Lower leg skin (tissue), 4 donors: Measurements from ENCODE around the gene ACTL8. TPM values are rescaled to one million over a fixed set of nuclear protein-coding genes. Genes with fewer than 3 reads are reported as not detected.

Experiments used
- DNase-seq, 2 donors: peaks; one replicate each; pipeline ENCODE4 v3.0.0-alpha.2; 2019; ENCODE audit warnings: low spot score in 2 of 2
- H3K4me3 ChIP-seq: fragments of 200-600 bp; sonication (generic); 2 replicates; pipeline ENCODE4 v1.5.1; 2017; ENCODE audit warnings: mild to moderate bottlenecking, low read depth; ENCODE audit not compliant: poor library complexity, severe bottlenecking
- POLR2A ChIP-seq, 2 donors: fragments of 450-650 bp; IDR thresholded peaks; one replicate each; pipeline ENCODE4 v1.6.1; 2016 to 2017; ENCODE audit warnings: antibody characterized with exemption in 2 of 2, mild to moderate bottlenecking in 1 of 2, moderate library complexity in 1 of 2
- WGBS, 2 donors: methylation state at CpG; one replicate each; pipeline ENCODE4 v1.1.5; 2018; 5-methylcytosine and 5-hydroxymethylcytosine counted together
- intact Hi-C: fragments of 100-400 bp; cut with DNase I; formaldehyde crosslinking; loops from one replicate; pipeline ENCODE4 v1.15.0; 2023; ENCODE audit warnings: low total_unique reads
- total RNA-seq, 4 donors: library from RNA; depleted of rRNA; stranded (reverse); fragments of >200 nt; gene quantifications; one replicate each; pipeline ENCODE4 v1.1.0, GENCODE V29; 2016
- TF ChIP-seq, protein P1 (sequence below), 3 donors: fragments of 450-650 bp; IDR thresholded peaks; one replicate each; pipeline ENCODE4 v1.5.1; 2016; ENCODE audit warnings: antibody characterized with exemption in 3 of 3, mild to moderate bottlenecking in 3 of 3, moderate library complexity in 2 of 3

Gene ACTL8
- total RNA-seq, 4 donors from 2014 or later = not detected

DNA sequence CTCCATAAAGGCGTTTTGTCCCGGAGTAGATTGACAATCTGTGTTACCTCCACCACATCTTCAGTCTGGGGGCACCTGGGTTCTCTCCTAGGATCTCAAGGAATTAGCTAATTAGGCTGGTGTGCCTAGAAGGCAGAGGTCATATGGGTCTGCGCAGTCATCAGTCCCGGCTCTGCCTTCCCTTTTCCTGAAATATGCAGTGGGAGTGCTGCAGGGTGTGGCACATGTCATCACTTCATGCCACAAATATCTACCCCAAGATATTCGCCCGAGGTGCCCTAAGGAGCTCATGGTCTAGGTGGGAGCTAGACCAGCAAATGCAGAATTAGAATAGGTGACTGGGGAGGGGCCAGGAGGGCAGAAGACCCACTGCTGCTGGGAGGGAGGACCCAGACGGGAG lies 42.9 kb downstream of the ACTL8 start:
- peak in 1 of 2 donors; percentile 43 for DNase-seq
- TF ChIP-seq, protein P1, sequence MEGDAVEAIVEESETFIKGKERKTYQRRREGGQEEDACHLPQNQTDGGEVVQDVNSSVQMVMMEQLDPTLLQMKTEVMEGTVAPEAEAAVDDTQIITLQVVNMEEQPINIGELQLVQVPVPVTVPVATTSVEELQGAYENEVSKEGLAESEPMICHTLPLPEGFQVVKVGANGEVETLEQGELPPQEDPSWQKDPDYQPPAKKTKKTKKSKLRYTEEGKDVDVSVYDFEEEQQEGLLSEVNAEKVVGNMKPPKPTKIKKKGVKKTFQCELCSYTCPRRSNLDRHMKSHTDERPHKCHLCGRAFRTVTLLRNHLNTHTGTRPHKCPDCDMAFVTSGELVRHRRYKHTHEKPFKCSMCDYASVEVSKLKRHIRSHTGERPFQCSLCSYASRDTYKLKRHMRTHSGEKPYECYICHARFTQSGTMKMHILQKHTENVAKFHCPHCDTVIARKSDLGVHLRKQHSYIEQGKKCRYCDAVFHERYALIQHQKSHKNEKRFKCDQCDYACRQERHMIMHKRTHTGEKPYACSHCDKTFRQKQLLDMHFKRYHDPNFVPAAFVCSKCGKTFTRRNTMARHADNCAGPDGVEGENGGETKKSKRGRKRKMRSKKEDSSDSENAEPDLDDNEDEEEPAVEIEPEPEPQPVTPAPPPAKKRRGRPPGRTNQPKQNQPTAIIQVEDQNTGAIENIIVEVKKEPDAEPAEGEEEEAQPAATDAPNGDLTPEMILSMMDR (IDR thresholded peaks at IDR 0.05) = no peak
- TF ChIP-seq POLR2A (IDR thresholded peaks at IDR 0.05) = no peak
- WGBS, 2 donors = 55 to 56% methylated on average over 7 of the region's 7 CpGs
- intact Hi-C loops = no loop called here
- H3K4me3 ChIP-seq = no peak overlapping the region

DNA sequence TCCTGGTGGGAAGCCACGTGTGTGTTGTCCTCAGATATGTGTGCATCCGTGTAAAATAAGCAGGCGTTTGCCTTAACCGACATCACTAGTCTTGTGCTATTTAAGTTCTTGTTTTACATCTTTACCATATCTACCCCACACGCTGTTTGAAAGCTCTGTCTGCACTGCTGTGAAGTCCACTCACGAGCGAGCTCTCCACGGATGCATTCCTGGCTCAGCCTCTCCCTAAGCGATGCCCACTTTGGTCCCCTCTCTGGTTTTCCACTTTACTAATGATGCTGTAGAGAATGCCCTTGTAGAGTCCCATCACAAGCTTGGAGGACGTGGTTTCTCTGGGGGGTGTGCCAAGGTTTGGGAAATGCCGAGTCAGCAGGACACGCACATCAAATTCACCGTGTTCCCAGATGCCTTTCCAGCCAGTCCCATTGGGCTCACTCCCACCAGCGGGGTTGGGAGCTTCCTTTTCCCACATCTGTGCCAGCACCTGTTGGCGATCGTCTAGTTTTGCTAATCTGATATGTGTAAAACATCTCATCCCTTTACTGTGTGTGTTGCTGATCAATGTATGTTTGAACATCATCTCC lies 43.8 kb downstream of the ACTL8 start:
- TF ChIP-seq, protein P1 (IDR thresholded peaks at IDR 0.05) = no peak
- TF ChIP-seq POLR2A (IDR thresholded peaks at IDR 0.05) = no peak
- WGBS, 2 donors = 61 to 68% methylated on average over 16 of the region's 16 CpGs
- H3K4me3 ChIP-seq = no peak overlapping the region
- intact Hi-C loops = no loop called here
- DNase-seq = peak in 1 of 2 donors; percentile 49

DNA sequence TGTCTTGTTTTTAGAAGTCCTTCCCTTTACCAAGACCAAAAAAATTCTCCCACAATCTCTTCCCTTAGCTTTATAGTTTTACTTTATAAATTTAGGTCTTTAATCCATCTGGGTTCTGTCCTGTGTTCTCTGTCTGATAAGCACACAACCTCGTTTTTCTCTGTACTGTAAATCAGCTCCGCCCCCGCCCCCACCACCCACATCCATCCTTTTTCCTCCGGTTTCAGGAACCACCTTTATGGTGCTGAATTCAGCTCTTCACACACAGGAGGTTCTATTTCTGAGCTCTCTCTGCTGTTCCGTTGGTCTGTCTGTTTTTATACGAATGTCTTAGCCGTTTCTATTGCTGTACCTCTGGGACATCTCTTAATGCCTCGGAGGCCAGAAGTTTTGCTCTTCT lies 44.5 kb downstream of the ACTL8 start:
- WGBS, 2 donors = 50 to 52% methylated on average over 8 of the region's 8 CpGs
- intact Hi-C loops = no loop called here

DNA sequence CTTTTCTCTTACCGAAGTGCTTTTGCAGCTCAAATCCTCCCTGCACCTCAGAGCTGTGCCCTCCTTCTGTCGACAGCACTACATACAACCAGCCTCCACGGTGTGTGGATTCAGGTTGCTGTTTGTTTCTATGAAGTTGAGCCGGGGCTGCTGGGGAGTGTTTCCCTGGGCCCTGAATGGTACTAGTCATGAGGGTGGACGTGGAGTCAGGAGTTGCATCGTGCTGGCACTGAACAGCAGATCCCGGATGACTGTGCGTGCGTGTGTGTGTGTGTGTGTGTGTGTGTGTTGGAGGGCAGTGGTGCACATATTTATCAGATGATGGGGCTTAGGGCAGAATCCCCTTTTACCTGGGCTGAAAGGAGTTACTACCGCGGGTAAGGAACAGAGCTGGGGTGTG lies 47.0 kb downstream of the ACTL8 start:
- 70 to 74% methylated on average over 11 of the region's 11 CpGs for WGBS, 2 donors
- DNase-seq = peak in 1 of 2 donors; percentile 74
- no peak overlapping the region for H3K4me3 ChIP-seq
- intact Hi-C loops = no loop called here
- TF ChIP-seq POLR2A (IDR thresholded peaks at IDR 0.05) = no peak
- TF ChIP-seq, protein P1 (IDR thresholded peaks at IDR 0.05) = no peak

More for the DNA sequence above, 44.5 kb downstream of the ACTL8 start:
- DNase-seq = peak in 1 of 2 donors; percentile 10
- TF ChIP-seq POLR2A (IDR thresholded peaks at IDR 0.05) = no peak
- TF ChIP-seq, protein P1 (IDR thresholded peaks at IDR 0.05) = no peak
- H3K4me3 ChIP-seq = no peak overlapping the region

DNA sequence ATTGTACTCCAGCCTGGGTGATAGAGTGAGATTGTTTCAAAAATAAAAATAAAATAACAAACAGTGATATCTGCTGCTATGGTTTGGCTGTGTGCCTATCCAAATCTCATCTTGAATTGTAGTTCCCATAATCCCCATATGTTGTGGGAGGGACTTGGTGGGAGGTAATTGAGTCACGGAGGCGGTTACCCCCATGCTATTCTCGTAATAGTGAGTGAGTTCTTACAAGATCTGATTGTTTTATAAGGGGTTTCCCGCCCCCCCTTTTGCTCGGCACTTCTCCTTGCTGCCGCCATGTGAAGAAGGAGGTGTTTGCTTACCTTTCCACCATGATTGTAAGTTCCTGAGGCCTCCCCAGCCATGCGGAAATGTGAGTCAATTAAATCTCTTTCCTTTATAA lies 47.8 kb downstream of the ACTL8 start:
- 77 to 81% methylated on average over 7 of the region's 7 CpGs for WGBS, 2 donors
- no peak overlapping the region for H3K4me3 ChIP-seq
- intact Hi-C loops = no loop called here
- DNase-seq = peak in 1 of 2 donors; percentile 66
- TF ChIP-seq POLR2A (IDR thresholded peaks at IDR 0.05) = no peak
- TF ChIP-seq, protein P1 (IDR thresholded peaks at IDR 0.05) = no peak
